Hepatocyte (in vitro differentiated cells): ENCODE measurements around the gene FAM117B. TPM values are rescaled to one million over a fixed set of nuclear protein-coding genes. Genes with fewer than 3 reads are reported as not detected.

Source experiments
- DNase-seq: peaks from one replicate; pipeline ENCODE4 v3.0.0-alpha.2; 2016; ENCODE audit warnings: low spot score
- H2AFZ ChIP-seq: fragments of 200-600 bp; sonication (generic); 2 replicates; pipeline ENCODE4 v1.6.0; 2016; ENCODE audit warnings: antibody characterized with exemption, mild to moderate bottlenecking
- H3K27ac ChIP-seq: fragments of 200-600 bp; sonication (generic); 2 replicates; pipeline ENCODE4 v1.5.1; 2016; ENCODE audit warnings: mild to moderate bottlenecking
- H3K27me3 ChIP-seq: fragments of 200-600 bp; sonication (generic); 2 replicates; pipeline ENCODE4 v1.6.1; 2016
- H3K36me3 ChIP-seq: fragments of 200-600 bp; sonication (generic); replicated peaks from 2 replicates; pipeline ENCODE4 v1.5.1; 2016; ENCODE audit warnings: low read depth; ENCODE audit not compliant: insufficient read depth
- H3K4me1 ChIP-seq: fragments of 200-600 bp; sonication (generic); 2 replicates; pipeline ENCODE4 v1.5.1; 2016; ENCODE audit warnings: mild to moderate bottlenecking, moderate library complexity; ENCODE audit not compliant: insufficient read depth
- H3K4me2 ChIP-seq: fragments of 200-600 bp; sonication (generic); 2 replicates; pipeline ENCODE4 v1.6.0; 2016
- H3K4me3 ChIP-seq: fragments of 200-600 bp; sonication (generic); 2 replicates; pipeline ENCODE4 v1.5.1; 2016; ENCODE audit warnings: mild to moderate bottlenecking
- H3K79me2 ChIP-seq: fragments of 200-600 bp; sonication (generic); 2 replicates; pipeline ENCODE4 v1.6.0; 2017; ENCODE audit warnings: mild to moderate bottlenecking
- H3K9me2 ChIP-seq: fragments of 200-600 bp; sonication (generic); replicated peaks from 2 replicates; pipeline ENCODE4 v1.6.0; 2017; ENCODE audit warnings: mild to moderate bottlenecking; ENCODE audit not compliant: insufficient read depth
- H3K9me3 ChIP-seq: fragments of 200-600 bp; sonication (generic); 2 replicates; pipeline ENCODE4 v1.5.1; 2016; ENCODE audit warnings: low read depth, mild to moderate bottlenecking
- H4K20me1 ChIP-seq: fragments of 200-600 bp; sonication (generic); 2 replicates; pipeline ENCODE4 v1.6.0; 2016; ENCODE audit warnings: mild to moderate bottlenecking; ENCODE audit not compliant: insufficient read depth, poor library complexity, severe bottlenecking
- EZH2 ChIP-seq: fragments of 200-600 bp; sonication (generic); IDR thresholded peaks from 2 replicates; pipeline ENCODE4 v1.6.1; 2016; ENCODE audit warnings: antibody characterized with exemption, mild to moderate bottlenecking, borderline replicate concordance
- EZH2phosphoT487 ChIP-seq: fragments of 200-600 bp; sonication (generic); IDR thresholded peaks from one replicate; pipeline ENCODE4 v1.6.1; 2018; ENCODE audit warnings: antibody characterized with exemption, mild to moderate bottlenecking, low read depth, moderate library complexity; ENCODE audit not compliant: unreplicated experiment, severe bottlenecking
- WGBS: methylation state at CpG from one replicate; pipeline ENCODE4 v1.1.6; 2016; ENCODE audit warnings: low lambda C conversion rate; ENCODE audit errors: missing lambda C conversion rate; 5-methylcytosine and 5-hydroxymethylcytosine counted together
- polyA plus RNA-seq: library from polyadenylated mRNA; unstranded; fragments of >200 nt; fragmentation: Nextera tagmentation; extraction: Ambion mirVana; gene quantifications from 2 replicates; pipeline ENCODE4 v1.2.1, GENCODE V29; 2016
- total RNA-seq: library from RNA; depleted of rRNA; stranded (reverse); fragments of >200 nt; gene quantifications from 2 replicates; pipeline ENCODE4 v1.2.3, GENCODE V29; 2014
- TF ChIP-seq, protein P1 (sequence below): fragments of 200-600 bp; sonication (generic); IDR thresholded peaks from 2 replicates; pipeline ENCODE4 v1.5.1; 2016; ENCODE audit warnings: antibody characterized with exemption, mild to moderate bottlenecking; ENCODE audit not compliant: poor library complexity

FAM117B gene
- total and polyA plus RNA-seq, 2 experiments from 2014 or later, result 9.0 to 13.8 TPM

- TF ChIP-seq EZH2 (no peak), EZH2phosphoT487 (no peak)
- TF ChIP-seq, protein P1, sequence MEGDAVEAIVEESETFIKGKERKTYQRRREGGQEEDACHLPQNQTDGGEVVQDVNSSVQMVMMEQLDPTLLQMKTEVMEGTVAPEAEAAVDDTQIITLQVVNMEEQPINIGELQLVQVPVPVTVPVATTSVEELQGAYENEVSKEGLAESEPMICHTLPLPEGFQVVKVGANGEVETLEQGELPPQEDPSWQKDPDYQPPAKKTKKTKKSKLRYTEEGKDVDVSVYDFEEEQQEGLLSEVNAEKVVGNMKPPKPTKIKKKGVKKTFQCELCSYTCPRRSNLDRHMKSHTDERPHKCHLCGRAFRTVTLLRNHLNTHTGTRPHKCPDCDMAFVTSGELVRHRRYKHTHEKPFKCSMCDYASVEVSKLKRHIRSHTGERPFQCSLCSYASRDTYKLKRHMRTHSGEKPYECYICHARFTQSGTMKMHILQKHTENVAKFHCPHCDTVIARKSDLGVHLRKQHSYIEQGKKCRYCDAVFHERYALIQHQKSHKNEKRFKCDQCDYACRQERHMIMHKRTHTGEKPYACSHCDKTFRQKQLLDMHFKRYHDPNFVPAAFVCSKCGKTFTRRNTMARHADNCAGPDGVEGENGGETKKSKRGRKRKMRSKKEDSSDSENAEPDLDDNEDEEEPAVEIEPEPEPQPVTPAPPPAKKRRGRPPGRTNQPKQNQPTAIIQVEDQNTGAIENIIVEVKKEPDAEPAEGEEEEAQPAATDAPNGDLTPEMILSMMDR, result no peak
- H3K4me2 ChIP-seq, result no peak overlapping the region
- H3K36me3 ChIP-seq, result no peaks in the 10 kb centered on the region
- WGBS, result 97% methylated on average over 2 of the region's 2 CpGs
- H3K9me2 ChIP-seq, result no peaks in the 10 kb centered on the region
- DNase-seq, result no peak
- H3K79me2 ChIP-seq, result no peaks in the 10 kb centered on the region
- H3K27me3 ChIP-seq, result no peaks in the 10 kb centered on the region
- H3K4me3 ChIP-seq, result no peak overlapping the region
- no peaks in the 10 kb centered on the region for H3K9me3 ChIP-seq
- H3K27ac ChIP-seq, result no peak overlapping the region
- no peak overlapping the region for H2AFZ ChIP-seq
- H4K20me1 ChIP-seq, result no peaks in the 10 kb centered on the region
- H3K4me1 ChIP-seq, result no peaks in the 10 kb centered on the region
Observed at GRCh38 chr2:202599105-202599504, 35.7 kb upstream of the FAM117B start.

DNA sequence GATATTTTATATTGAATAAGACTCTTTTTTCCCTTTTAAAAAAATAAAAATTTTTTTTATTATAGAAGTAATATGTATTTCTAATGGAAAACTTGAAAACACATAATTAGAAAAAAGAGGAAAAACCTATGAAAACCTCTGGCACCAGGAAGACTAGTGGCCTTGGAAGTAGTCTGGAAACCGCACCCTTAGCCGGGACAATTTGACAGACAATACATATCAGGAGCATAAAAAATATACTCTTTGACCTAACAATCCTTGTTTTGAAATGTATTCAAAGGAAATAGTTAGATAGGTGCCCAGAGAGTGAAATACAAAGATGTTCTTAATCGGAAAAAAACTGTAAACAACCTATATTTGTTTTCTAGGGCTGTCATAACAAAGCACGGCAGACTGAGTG is 34.9 kb upstream of the FAM117B start:
- H3K27ac ChIP-seq, result no peak overlapping the region
- 93% methylated on average over 4 of the region's 4 CpGs for WGBS
- H3K9me3 ChIP-seq, result no peaks in the 10 kb centered on the region
- no peaks in the 10 kb centered on the region for H4K20me1 ChIP-seq
- no peak overlapping the region for H3K4me2 ChIP-seq
- H3K9me2 ChIP-seq, result no peaks in the 10 kb centered on the region
- H3K36me3 ChIP-seq, result no peaks in the 10 kb centered on the region
- DNase-seq, result no peak
- H3K79me2 ChIP-seq, result no peaks in the 10 kb centered on the region
- no peak overlapping the region for H2AFZ ChIP-seq
- no peak overlapping the region for H3K4me3 ChIP-seq
- no peaks in the 10 kb centered on the region for H3K27me3 ChIP-seq
- H3K4me1 ChIP-seq, result no peaks in the 10 kb centered on the region
- TF ChIP-seq EZH2, result no peak
- no peak for TF ChIP-seq EZH2phosphoT487
- TF ChIP-seq, protein P1, result no peak

DNA sequence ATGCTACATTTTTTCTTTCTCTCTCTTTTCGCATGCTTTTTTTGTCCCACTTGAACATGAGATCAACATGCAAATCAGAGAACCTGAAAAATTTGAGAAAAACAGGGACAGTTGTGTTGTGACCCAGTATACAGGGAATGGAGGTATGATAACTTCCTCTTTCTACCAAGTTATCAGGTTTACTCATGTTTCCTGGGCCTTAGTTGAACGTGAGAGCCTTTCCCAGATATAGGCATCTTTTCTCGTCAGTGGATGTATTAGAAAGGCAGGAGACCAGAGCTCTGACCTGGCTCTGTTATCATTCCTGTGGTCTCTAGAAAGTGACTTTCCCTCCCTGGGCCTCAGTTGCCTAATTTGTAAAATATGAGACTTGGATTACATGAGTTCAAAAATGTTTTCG is 30.1 kb upstream of the FAM117B start:
- Histone ChIP-seq H3K27me3 (no peaks in the 10 kb centered on the region), H4K20me1 (no peaks in the 10 kb centered on the region), H3K4me1 (no peaks in the 10 kb centered on the region), H3K9me2 (no peaks in the 10 kb centered on the region), H3K36me3 (no peaks in the 10 kb centered on the region), H2AFZ (no peak overlapping the region), H3K79me2 (no peaks in the 10 kb centered on the region), H3K4me2 (no peak overlapping the region), H3K9me3 (no peaks in the 10 kb centered on the region), H3K27ac (no peak overlapping the region), H3K4me3 (no peak overlapping the region)
- TF ChIP-seq, protein P1, result no peak
- no peak for TF ChIP-seq EZH2phosphoT487
- no peak for TF ChIP-seq EZH2
- DNase-seq, result no peak
- 81% methylated on average over 4 of the region's 4 CpGs for WGBS

DNA sequence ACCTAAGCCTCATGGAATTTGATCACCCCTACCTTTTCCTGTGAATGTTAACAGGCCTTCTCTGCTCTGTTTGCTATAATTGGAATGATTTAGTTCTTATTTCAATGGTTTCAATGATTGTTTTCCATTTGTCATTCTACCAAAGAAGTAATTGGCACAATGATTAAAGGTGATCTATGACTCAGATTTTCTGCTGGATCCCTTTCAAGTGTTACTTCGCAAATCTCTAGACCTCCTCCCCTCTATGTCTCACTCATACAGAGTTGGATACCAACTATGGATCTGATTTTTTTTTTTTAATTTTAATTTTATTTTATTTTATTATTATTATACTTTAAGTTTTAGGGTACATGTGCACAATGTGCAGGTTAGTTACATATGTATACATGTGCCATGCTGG is 29.6 kb upstream of the FAM117B start:
- Histone ChIP-seq H3K27me3 (no peaks in the 10 kb centered on the region), H4K20me1 (no peaks in the 10 kb centered on the region), H3K4me3 (no peak overlapping the region), H3K4me1 (no peaks in the 10 kb centered on the region), H3K36me3 (no peaks in the 10 kb centered on the region), H2AFZ (no peak overlapping the region), H3K27ac (no peak overlapping the region), H3K4me2 (no peak overlapping the region), H3K9me2 (no peaks in the 10 kb centered on the region), H3K79me2 (no peaks in the 10 kb centered on the region), H3K9me3 (no peaks in the 10 kb centered on the region)
- TF ChIP-seq EZH2phosphoT487 (no peak), EZH2 (no peak)
- TF ChIP-seq, protein P1, result no peak
- WGBS, result 91% methylated on average over 1 of the region's 1 CpG
- no peak for DNase-seq
